Measurements from ENCODE around the gene CATSPERZ.
A peak's percentile ranks its signal among the peaks of the same experiment; 100 is the strongest.
"Not testable (repeated sequence)": the region's sequence is repeated elsewhere in the genome, so short reads cannot be mapped to it uniquely, and the experiment has no call there.

CATSPERZ gene

GRCh38 chr11:64312947-64313346 is 12.8 kb downstream of the CATSPERZ start:
- FAIRE-seq (no peak), DNase-seq (ENCODE audit: insufficient read length, low spot score) (no peak)
- TF ChIP-seq POLR2A (IDR thresholded peaks at IDR 0.05; ENCODE audit: low read depth, low read length), result no peak

- FAIRE-seq (no peak), DNase-seq (ENCODE audit: insufficient read length, low spot score) (no peak)
- no peak for TF ChIP-seq POLR2A (IDR thresholded peaks at IDR 0.05; ENCODE audit: low read depth, low read length)
These were observed 13.5 kb downstream of the CATSPERZ start for GRCh38 chr11:64313491-64314145.

GRCh38 chr11:64314146-64314804 is 14.1 kb downstream of the CATSPERZ start:
- DNase-seq (ENCODE audit: insufficient read length, low spot score) (no peak), FAIRE-seq (no peak)
- no peak for TF ChIP-seq POLR2A (IDR thresholded peaks at IDR 0.05; ENCODE audit: low read depth, low read length)

- no peak for TF ChIP-seq POLR2A (IDR thresholded peaks at IDR 0.05; ENCODE audit: low read depth, low read length)
- FAIRE-seq (no peak), DNase-seq (ENCODE audit: insufficient read length, low spot score) (no peak)
These were observed 14.8 kb downstream of the CATSPERZ start for GRCh38 chr11:64314805-64315561.

GRCh38 chr11:64315667-64316526 is 15.7 kb downstream of the CATSPERZ start:
- DNase-seq (ENCODE audit: insufficient read length, low spot score); FAIRE-seq: not testable (repeated sequence)

- no peak for FAIRE-seq
- DNase-seq (ENCODE audit: insufficient read length, low spot score), result no peak
- no peak for TF ChIP-seq POLR2A (IDR thresholded peaks at IDR 0.05; ENCODE audit: low read depth, low read length)
These were observed 16.6 kb downstream of the CATSPERZ start for GRCh38 chr11:64316672-64317324.

- TF ChIP-seq POLR2A (IDR thresholded peaks at IDR 0.05; ENCODE audit: low read depth, low read length), result peak; percentile 68
- peak; percentile 92 for DNase-seq (ENCODE audit: insufficient read length, low spot score)
- peak; percentile 75 for FAIRE-seq
These were observed 17.3 kb downstream of the CATSPERZ start, which contains the start of gene TRMT112 for GRCh38 chr11:64317325-64317960. TSS of gene TRMT112 (minus strand) at chr11:64317559. CDS start at chr11:64317526, 33 bp downstream.

- peak; percentile 88 for TF ChIP-seq POLR2A (IDR thresholded peaks at IDR 0.05; ENCODE audit: low read depth, low read length)
- DNase-seq (ENCODE audit: insufficient read length, low spot score) (peak; percentile 86), FAIRE-seq (no peak)
These were observed 18.0 kb downstream of the CATSPERZ start, which contains the start of gene PRDX5 for GRCh38 chr11:64317961-64318765. TSS of gene PRDX5 (plus strand) at chr11:64318121. CDS start at chr11:64318216, 95 bp downstream.

GRCh38 chr11:64318766-64319761 is 18.9 kb downstream of the CATSPERZ start:
- DNase-seq (ENCODE audit: insufficient read length, low spot score), result no peak
- no peak for TF ChIP-seq POLR2A (IDR thresholded peaks at IDR 0.05; ENCODE audit: low read depth, low read length)
- no peak for FAIRE-seq

- TF ChIP-seq POLR2A (IDR thresholded peaks at IDR 0.05; ENCODE audit: low read depth, low read length), result no peak
- DNase-seq (ENCODE audit: insufficient read length, low spot score) (no peak), FAIRE-seq (no peak)
These were observed 20.4 kb downstream of the CATSPERZ start for GRCh38 chr11:64320556-64320955.

- DNase-seq (ENCODE audit: insufficient read length, low spot score) (no peak), FAIRE-seq (no peak)
- no peak for TF ChIP-seq POLR2A (IDR thresholded peaks at IDR 0.05; ENCODE audit: low read depth, low read length)
These were observed 20.9 kb downstream of the CATSPERZ start for GRCh38 chr11:64321026-64321425.
